AG04450 (cell line): ENCODE data around the gene INTS1. TPM values are rescaled to one million over a fixed set of nuclear protein-coding genes. Genes with fewer than 3 reads are reported as not detected.

ENCODE experiments used
- CTCF ChIA-PET: fragments of 300-600, 350-600 bp; formaldehyde crosslinking; extraction: SDS; loops from one replicate; lab custom pipeline; 2022; ENCODE audit warnings: antibody characterized with exemption, inconsistent platforms; lab: Charles Lee
- POLR2A ChIA-PET: fragments of 350-600 bp; formaldehyde crosslinking; extraction: SDS; loops from one replicate; lab custom pipeline; 2021; ENCODE audit warnings: antibody characterized with exemption, inconsistent platforms; lab: Yijun Ruan, JAX
- DNase-seq: peaks from one replicate; pipeline ENCODE4 v3.0.0-alpha.2; 2011; ENCODE audit warnings: low read depth, low spot score
- H3K27ac ChIP-seq: one replicate; pipeline ENCODE4 v1.5.1; 2012; ENCODE audit warnings: low read depth, low read length, control low read depth
- H3K27me3 ChIP-seq: one replicate; pipeline ENCODE4 v1.6.0; 2012; ENCODE audit warnings: low read length; ENCODE audit not compliant: control insufficient read depth, insufficient read depth
- H3K4me3 ChIP-seq: 2 replicates; pipeline ENCODE4 v1.5.1; 2011; ENCODE audit warnings: mild to moderate bottlenecking, low read depth, low read length, control low read depth
- H3K9me3 ChIP-seq: 2 replicates; pipeline ENCODE4 v1.5.1; 2012; ENCODE audit warnings: low read length; ENCODE audit not compliant: control insufficient read depth, insufficient read depth
- polyA plus RNA-seq: library from polyadenylated mRNA; depleted of rRNA; stranded (reverse); fragments of >200 nt; gene quantifications from 2 replicates; pipeline ENCODE4 v1.2.3, GENCODE V29; 2011
- TF ChIP-seq, protein P1 (sequence below): IDR thresholded peaks from 2 replicates; pipeline ENCODE4 v1.5.1; 2011; ENCODE audit warnings: low read depth, low read length, control low read depth, inconsistent platforms

INTS1 gene
- polyA plus RNA-seq, 1 experiment, result 9.0 TPM

DNA sequence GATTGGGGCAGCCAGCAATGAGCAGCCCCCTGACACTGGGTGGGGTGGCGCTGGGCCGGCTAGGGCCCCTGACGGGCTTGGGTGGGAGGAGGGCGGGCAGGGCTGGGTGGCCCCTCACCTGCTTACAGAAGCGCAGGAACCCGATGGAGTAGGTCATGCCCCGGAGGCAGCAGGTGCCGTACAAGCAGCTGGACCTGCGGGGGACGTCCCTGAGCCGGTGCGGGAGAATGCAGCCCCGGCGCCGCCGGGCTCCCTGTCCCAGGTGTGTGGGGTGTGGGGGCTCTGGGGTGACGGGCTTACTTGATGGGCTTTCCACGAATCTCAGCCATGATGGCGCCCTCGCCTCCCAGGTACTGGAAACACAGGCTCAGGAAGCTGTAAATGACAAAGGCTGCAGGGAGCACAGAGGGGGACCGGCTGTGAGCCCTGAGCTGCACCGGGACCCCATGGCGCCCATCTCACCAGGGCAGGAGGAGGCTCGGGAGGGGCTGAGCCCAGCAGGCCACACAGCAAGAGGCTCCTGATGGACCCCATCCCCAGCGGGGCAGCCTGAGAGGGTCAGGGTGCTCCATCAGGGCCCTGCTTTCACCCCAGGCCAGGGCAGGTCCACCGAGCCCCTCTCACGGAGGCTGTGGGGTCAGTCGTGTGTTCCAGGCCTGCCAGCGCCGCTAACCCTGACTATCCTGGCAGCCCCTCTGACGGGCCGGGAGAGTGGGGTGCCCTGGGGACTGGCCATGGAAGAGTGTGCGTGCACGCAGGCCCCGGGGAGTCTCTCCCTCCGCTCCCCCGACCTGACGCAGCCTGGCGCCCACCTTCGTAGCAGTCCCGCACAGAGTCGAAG is 46.0 kb upstream of the INTS1 start:
- no peak for DNase-seq
- H3K9me3 ChIP-seq, result no peaks in the 10 kb centered on the region; the same call in 1 of the 2 replicates
- POLR2A ChIA-PET, result no interaction called here
- CTCF ChIA-PET, result no interaction called here
- TF ChIP-seq, protein P1, sequence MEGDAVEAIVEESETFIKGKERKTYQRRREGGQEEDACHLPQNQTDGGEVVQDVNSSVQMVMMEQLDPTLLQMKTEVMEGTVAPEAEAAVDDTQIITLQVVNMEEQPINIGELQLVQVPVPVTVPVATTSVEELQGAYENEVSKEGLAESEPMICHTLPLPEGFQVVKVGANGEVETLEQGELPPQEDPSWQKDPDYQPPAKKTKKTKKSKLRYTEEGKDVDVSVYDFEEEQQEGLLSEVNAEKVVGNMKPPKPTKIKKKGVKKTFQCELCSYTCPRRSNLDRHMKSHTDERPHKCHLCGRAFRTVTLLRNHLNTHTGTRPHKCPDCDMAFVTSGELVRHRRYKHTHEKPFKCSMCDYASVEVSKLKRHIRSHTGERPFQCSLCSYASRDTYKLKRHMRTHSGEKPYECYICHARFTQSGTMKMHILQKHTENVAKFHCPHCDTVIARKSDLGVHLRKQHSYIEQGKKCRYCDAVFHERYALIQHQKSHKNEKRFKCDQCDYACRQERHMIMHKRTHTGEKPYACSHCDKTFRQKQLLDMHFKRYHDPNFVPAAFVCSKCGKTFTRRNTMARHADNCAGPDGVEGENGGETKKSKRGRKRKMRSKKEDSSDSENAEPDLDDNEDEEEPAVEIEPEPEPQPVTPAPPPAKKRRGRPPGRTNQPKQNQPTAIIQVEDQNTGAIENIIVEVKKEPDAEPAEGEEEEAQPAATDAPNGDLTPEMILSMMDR, result no peak
- H3K27me3 ChIP-seq, result no peaks in the 10 kb centered on the region
- H3K27ac ChIP-seq, result no peak overlapping the region
- H3K4me3 ChIP-seq, result no peak overlapping the region

DNA sequence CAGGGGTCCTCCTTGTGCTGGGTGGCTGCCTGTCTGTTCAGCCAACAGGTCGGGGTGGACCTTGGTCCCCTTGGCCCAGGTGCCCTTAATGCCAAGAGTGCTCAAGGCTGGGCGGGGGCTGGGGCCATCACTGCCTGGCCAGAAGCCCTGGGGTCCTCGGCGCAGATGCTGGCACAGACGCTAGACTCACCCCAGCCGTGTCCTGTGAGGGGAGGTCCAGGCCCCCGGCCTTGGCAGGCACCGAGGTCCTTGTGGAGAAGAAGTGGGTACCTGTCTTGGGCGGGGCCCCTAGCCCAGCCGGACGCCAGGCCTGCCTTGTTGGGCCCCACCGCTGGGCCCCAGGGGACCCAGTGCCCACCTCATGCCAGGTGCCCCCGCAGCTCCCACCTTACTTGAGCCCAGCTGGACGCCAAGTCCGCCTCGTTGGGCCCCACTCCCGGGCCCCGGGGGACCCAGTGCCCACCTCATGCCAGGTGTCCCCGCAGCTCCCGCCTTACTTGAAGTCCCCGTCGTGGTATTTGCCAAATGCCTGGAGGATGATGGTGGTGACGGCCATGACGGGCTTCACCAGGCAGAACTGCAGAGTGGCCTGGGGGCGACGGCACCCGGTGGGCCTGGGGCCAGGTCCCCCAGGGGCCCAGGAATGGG is 45.3 kb upstream of the INTS1 start:
- Histone ChIP-seq H3K27ac (no peak overlapping the region), H3K4me3 (no peak overlapping the region), H3K27me3 (no peaks in the 10 kb centered on the region), H3K9me3 (no peaks in the 10 kb centered on the region; the same call in 1 of the 2 replicates)
- DNase-seq, result no peak
- POLR2A ChIA-PET, result no interaction called here
- TF ChIP-seq, protein P1, result no peak
- CTCF ChIA-PET, result no interaction called here

DNA sequence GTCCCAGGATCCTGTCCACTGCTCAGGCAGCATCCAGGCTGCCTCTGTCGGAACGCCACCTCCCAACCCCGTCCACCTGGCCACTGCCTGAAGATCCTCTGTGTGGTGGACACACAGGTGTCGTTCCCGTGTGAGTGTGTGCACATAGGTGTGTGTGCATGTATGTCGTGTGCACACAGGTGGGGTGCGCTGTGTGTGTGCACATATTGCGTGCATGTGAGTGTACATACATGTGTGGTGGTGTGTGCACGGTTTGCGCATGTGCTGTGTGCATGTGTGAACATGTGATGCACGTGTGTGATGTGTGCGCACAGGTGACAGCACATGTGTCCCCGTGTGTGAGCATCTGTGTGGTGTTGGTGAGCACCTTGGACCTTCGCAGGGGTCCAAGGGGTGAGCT is 44.8 kb upstream of the INTS1 start:
- ChIA-PET POLR2A (interaction anchor here (0.6 to 1.0 kb wide), 2 partner anchors 10 to 12 kb away, joined by 3 read pairs; no protein-coding TSS in a partner anchor), CTCF (no interaction called here)
- no peak for DNase-seq

DNA sequence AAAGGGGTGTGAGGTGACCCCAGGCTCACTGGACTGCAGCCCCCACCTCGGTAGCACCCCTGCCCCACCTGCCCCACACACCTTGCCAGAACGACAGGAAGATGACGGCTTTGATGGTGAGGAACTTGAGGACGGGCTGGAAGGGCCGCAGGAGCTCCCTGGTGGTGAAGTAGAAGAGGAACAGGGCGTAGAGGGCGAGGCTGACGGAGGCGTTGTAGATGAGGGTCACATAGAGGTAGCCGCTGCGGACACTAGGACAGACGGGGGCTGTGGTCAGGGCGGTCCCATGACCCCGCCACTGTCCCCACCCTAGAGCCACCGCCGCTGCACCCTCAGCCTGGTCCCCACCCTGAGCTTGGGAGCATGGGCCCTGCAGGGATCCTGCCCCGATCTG is 44.2 kb upstream of the INTS1 start:
- H3K4me3 ChIP-seq, result no peak overlapping the region
- no peaks in the 10 kb centered on the region; the same call in 1 of the 2 replicates for H3K9me3 ChIP-seq
- no peak for DNase-seq
- no peaks in the 10 kb centered on the region for H3K27me3 ChIP-seq
- CTCF ChIA-PET, result no interaction called here
- TF ChIP-seq, protein P1, result no peak
- no peak overlapping the region for H3K27ac ChIP-seq
- POLR2A ChIA-PET, result interaction anchor here (0.6 to 1.0 kb wide), 2 partner anchors 10 to 11 kb away, joined by 3 read pairs; no protein-coding TSS in a partner anchor

More for the DNA sequence above, 44.8 kb upstream of the INTS1 start:
- Histone ChIP-seq H3K9me3 (no peaks in the 10 kb centered on the region; the same call in 1 of the 2 replicates), H3K27ac (no peak overlapping the region), H3K4me3 (no peak overlapping the region), H3K27me3 (no peaks in the 10 kb centered on the region)
- TF ChIP-seq, protein P1, result no peak
